Stimulated activated CD4-positive, alpha-beta T cell treated with anti-CD3 and anti-CD28 coated beads, Interleukin-12 subunit alpha, Interleukin-12 subunit beta, amount 100 ng/mL, for 4 hours (primary cell): ENCODE results near the gene PTPRM.

Source experiments
- DNase-seq: peaks from one replicate; pipeline ENCODE4 v3.0.0-alpha.2; 2020

The PTPRM gene

GRCh38 chr18:8351161-8351560 is 784.0 kb downstream of the PTPRM start:
- DNase-seq: no peak

DNA sequence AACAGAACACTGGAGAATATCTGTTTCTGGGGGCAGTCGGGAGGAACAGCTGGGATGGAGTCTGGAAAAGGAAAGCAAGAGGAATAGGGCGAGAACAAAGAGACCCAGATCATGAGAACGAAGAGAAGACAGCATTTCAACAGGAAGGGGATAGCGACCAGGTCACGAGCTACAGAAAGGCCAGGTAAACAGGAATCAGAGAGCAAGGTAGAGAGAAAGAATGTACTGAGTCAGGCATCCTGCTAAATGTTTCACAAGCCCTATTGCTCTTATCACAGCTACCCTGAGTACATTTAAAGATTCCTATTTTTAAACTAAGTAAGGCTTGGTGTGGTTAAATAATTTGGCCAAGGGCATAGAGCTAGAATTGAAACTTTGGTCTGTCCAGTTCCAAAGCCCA is 787.2 kb downstream of the PTPRM start:
- no peak for DNase-seq

DNA sequence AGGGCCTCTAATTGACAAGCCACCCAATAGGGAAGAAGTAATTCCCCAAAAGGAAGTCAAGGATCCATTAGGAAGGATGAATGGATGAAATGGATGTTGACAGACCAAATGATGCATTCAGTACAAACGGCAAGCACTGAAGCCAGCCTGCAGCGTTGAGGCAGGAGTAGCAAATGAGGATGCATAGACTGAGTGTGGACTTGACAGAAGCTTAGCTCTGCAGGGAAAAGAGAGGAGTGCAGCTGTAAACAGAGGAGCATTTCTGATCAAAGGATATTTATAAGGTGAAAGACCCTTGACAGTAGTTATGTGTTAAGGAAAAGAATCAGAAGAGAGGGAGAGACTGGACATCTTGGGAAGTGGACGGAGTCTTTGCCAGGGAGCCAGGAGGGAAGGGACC is 788.9 kb downstream of the PTPRM start:
- no peak for DNase-seq

- DNase-seq: no peak
Measured at GRCh38 chr18:8357320-8357719, 790.2 kb downstream of the PTPRM start.

- no peak for DNase-seq
Measured at GRCh38 chr18:8358033-8358765, 791.1 kb downstream of the PTPRM start.

DNA sequence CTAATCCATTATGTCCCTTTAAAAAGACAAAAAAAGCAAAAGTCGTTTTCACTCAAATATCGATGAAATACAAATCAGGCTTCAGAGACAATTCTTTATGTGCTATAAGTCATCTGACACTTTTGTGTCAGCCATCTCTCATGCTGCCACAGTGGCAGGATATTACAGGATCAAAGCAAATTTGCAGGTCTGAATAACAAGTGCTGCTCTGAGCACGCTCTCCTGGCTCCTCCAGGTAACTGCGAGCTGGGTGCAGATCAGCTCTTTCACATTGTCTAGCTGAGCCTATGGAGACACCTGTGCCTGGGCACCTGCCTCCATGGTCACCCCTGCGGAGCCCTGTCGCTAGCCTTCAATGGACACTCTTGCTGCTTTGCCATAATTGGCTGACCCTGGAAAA is 792.0 kb downstream of the PTPRM start:
- DNase-seq: no peak

DNA sequence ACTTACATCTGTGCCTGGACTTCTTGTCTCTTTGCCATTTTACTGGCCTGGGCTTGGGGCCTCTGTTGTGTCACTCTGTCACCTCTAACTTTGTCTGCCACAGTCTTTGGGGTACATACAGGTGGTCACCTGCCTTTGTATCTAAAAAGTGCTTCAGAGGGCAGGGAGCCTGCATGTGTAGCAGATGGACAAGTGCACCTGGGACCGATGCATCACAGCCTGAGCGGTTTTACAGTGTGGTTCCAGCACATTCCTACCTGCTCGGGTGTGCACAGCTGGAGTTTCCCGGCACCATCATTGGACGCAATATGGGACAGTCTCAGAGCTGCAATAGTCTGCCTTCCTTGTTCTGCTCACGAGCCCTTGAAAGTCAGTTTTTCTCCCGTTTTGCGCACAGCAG is 792.4 kb downstream of the PTPRM start:
- DNase-seq: no peak

DNA sequence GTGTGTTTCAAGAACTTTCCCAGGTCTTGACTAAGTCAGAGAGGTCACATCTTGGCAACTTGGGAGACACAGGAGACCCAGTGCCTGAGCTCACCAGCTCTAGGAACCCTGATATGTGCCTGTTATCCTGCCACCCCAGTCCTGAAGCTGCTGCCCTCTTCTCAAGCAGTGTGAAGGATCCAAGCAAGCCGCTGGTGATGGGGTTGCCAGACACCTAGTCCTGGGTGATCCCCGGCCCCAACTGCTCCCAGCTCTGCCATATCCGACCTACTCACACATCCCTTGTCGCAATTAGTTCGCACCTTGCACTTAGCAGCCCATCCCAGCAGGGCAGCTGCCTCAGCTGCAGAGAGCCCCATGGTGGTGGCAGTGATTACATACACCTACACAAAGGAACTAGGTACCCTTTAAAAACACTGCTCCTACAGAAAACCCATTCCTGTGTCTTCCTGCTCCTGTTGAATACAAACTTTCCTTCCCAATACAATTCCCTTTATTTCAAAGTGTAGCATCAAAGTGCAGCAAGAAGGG is 794.9 kb downstream of the PTPRM start:
- DNase-seq: no peak

GRCh38 chr18:8362863-8363262 is 795.7 kb downstream of the PTPRM start:
- DNase-seq: no peak

DNA sequence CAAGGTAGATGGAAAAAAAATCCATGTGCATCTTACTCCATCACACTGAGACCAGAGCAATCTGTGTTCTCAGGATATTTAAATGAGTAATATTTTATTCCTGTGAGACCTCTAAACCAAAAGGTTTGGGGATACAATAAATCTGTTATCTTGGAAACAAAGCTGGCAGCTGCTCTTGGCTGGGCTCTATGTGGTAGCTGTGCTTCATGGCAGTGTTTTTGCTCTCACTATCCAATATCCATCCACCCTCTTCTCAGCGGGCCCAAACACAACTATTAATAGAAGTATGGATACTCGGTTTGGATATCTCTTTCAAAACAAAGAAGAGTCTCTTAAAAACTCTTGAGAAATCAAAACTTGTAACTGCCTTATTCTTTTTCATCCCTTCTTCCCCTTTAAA is 797.3 kb downstream of the PTPRM start:
- no peak for DNase-seq

- DNase-seq: no peak
Measured at GRCh38 chr18:8365006-8365405, 797.9 kb downstream of the PTPRM start.

DNA sequence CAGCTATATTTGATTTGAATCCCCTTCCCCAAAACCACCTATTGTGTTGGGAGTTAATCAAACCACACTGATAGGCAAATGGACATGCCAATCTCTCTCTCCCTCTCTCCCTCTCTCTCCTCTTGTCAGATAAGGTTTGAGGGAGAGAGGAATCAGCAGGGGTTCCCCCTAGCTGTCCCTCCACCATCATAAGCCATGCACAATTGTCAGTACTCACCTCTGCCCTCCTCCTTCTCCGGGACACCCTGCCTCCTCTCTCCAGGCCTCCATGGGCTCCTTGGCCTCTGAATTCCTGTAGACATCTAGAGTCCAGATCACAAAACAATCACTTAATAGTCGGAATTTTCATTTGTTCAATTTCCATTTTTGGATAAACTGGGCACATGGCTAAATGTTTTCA is 798.4 kb downstream of the PTPRM start:
- DNase-seq: no peak

DNA sequence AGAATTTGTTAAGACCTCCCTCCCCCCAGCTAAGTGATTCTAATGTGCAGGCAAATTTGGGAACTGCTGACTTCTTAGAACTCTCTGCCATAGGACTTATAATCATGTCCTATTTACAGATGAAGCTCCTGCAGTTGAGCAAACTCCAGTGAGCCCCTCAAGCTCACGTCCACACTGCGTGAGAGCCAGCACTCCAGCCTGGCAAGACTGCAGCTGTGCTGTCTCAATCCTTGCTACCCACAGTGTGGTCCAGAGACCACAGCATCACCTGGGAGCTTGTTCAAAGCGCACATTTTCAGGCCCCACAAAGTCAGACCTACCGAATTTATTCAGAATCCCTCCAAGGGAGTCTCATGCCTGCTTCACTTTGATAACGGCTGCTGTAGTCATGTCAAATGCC is 799.0 kb downstream of the PTPRM start:
- no peak for DNase-seq

GRCh38 chr18:8366656-8367055 is 799.5 kb downstream of the PTPRM start:
- no peak for DNase-seq

- no peak for DNase-seq
Measured at GRCh38 chr18:8367217-8367988, 800.3 kb downstream of the PTPRM start.

DNA sequence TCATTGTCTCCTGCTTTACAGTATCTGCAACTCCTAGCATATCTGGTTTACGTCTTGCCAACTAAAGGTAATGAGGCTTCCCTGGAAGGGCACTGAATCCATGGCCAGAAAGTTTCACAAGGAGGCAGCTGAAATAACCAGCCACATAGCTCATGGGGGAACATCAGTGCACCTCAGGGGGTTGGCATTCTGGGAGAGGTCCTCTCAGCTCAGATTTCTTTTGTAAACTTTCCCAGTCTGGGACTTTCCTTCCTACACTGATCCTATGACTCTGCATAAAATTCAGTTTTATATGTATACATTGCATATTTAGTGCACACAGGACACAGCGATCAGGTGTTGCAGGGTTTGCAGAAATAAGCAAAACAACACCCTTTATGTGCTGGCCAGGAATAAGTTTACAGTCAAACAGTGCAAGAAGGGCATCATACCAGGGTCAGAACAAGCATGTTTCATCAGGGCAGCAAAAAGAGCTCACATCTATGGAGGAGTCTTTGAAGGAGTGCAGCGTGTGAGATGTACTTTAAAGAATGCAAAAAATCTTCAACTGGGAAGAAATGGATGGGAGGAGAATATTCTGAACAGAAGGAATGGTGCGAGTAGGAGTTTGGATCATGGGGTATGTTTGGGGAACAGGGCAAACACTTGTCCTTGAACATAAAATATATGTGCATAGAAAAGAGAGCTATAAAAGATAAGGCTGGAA is 801.5 kb downstream of the PTPRM start:
- DNase-seq: no peak

DNA sequence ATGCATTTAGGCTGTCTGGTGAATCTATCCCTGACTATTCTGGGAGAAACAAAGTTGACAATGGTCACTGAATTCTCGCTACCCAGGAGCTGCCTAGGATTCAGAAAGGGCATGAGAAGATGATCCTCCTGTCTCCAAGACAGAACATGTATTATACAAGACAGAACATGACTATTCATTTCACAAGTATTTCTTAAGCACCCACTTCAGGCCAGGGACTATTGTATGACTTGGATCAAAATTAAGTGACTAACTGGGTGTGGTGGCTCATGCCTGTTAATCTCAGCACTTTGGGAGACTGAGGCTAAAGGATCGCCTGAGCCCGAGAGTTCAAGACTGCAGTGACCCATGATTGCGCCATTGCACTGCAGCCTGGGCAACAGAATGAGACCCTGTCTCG is 806.4 kb downstream of the PTPRM start:
- DNase-seq: no peak

- DNase-seq: no peak
Measured at GRCh38 chr18:8374676-8375075, 807.6 kb downstream of the PTPRM start.

- no peak for DNase-seq
Measured at GRCh38 chr18:8375249-8375648, 808.1 kb downstream of the PTPRM start.

DNA sequence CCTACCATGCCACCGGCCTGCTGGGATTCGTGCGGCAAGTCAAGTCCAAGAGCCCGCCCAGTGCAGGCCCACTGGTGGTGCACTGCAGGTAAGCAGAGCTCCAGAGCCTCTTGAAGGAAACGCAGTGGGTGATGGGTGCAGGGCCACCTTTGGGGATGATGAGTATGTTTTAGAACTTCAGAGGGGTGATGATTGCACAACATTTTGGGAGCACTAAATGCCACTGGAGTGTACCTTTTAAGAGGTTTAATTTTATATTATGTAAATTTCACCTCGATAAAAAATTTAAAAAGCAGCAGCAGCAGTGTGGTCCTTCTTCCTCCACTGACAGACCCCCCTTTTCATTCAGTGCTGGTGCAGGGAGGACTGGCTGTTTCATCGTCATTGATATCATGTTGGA is 809.0 kb downstream of the PTPRM start:
- DNase-seq: no peak

- no peak for DNase-seq
Measured at GRCh38 chr18:8379187-8379941, 812.2 kb downstream of the PTPRM start.

- no peak for DNase-seq
Measured at GRCh38 chr18:8380006-8380405, 812.9 kb downstream of the PTPRM start.

GRCh38 chr18:8380926-8381325 is 813.8 kb downstream of the PTPRM start:
- no peak for DNase-seq
